GDM1 (cell line): Measurements from ENCODE around the gene THRA.

ENCODE experiments used
- DNase-seq: peaks from one replicate; lab custom pipeline; 2025; lab: John Stamatoyannopoulos, UW

The THRA gene

GRCh38 chr17:40026816-40027613, 35.8 kb upstream of the THRA start:
- DNase-seq: peak; percentile 52

- no peak for DNase-seq
Measured at GRCh38 chr17:40027614-40028012, 35.2 kb upstream of the THRA start.

GRCh38 chr17:40028595-40028994, 34.2 kb upstream of the THRA start:
- no peak for DNase-seq

- no peak for DNase-seq
Measured at GRCh38 chr17:40031706-40032105, 31.1 kb upstream of the THRA start.

- DNase-seq: no peak
Measured at GRCh38 chr17:40032322-40033320, 30.1 kb upstream of the THRA start.

GRCh38 chr17:40033339-40033738, 29.4 kb upstream of the THRA start:
- no peak for DNase-seq

- no peak for DNase-seq
Measured at GRCh38 chr17:40034426-40035161, 28.2 kb upstream of the THRA start.

GRCh38 chr17:40035162-40035559, 27.6 kb upstream of the THRA start:
- DNase-seq: no peak

- no peak for DNase-seq
Measured at GRCh38 chr17:40038882-40039513, 23.8 kb upstream of the THRA start.

- DNase-seq: no peak
Measured at GRCh38 chr17:40041196-40041595, 21.6 kb upstream of the THRA start.

- no peak for DNase-seq
Measured at GRCh38 chr17:40056379-40057015, 6.3 kb upstream of the THRA start.

GRCh38 chr17:40058186-40058784, 4.5 kb upstream of the THRA start:
- no peak for DNase-seq

- DNase-seq: no peak
Measured at GRCh38 chr17:40058865-40059264, 3.9 kb upstream of the THRA start.

GRCh38 chr17:40059729-40060475, 2.9 kb upstream of the THRA start:
- no peak for DNase-seq

- no peak for DNase-seq
Measured at GRCh38 chr17:40060887-40061608, 1.7 kb upstream of the THRA start.

- DNase-seq: no peak
Measured at GRCh38 chr17:40061609-40062038, 1.1 kb upstream of the THRA start.

- DNase-seq: no peak
Measured at GRCh38 chr17:40063187-40063771, 514 bp downstream of the THRA start.

- DNase-seq: no peak
Measured at GRCh38 chr17:40063901-40064531, 1.3 kb downstream of the THRA start.
